ENCODE measurements around the gene AGAP3.

- TF ChIP-seq CTCF (conservative IDR thresholded peaks at IDR 0.05; ENCODE audit: low read depth, low read length) (no peak), EZH2 (IDR thresholded peaks at IDR 0.05; ENCODE audit: borderline replicate concordance, low read depth, low read length, poor library complexity, severe bottlenecking) (no peak)
These were observed 58.1 kb downstream of the AGAP3 start for GRCh38 chr7:151144387-151144786.
